H1 (cell line): Measurements from ENCODE around the gene LRRC4C. TPM values are rescaled to one million over a fixed set of nuclear protein-coding genes. Genes with fewer than 3 reads are reported as not detected.

Experiments
- CTCF ChIA-PET: fragments of 300-600 bp; sonication (Branson Sonifier 250); formaldehyde crosslinking; loops from one replicate; lab custom pipeline; 2021; ENCODE audit not compliant: partially characterized antibody; lab: Charles Lee
- POLR2A ChIA-PET: fragments of 300-600 bp; sonication (Branson Sonifier 250); formaldehyde crosslinking; loops from one replicate; lab custom pipeline; 2021; ENCODE audit warnings: inconsistent platforms; ENCODE audit not compliant: partially characterized antibody; lab: Charles Lee
- DNase-seq, 2 experiments: peaks; one replicate each; pipeline versions ENCODE4 v3.0.0 to v3.0.0-alpha.2; 2010 to 2022; ENCODE audit warnings: low spot score in 2 of 2, low read depth in 1 of 2, mixed read lengths in 1 of 2
- FAIRE-seq: peaks from 2 replicates; lab custom pipeline; 2011; peaks lifted over from hg19 to GRCh38; lab: Jason Lieb, UNC
- H2AFZ ChIP-seq: 2 replicates; pipeline ENCODE4 v1.8.1; 2012; ENCODE audit warnings: low read length, inconsistent platforms
- H2AK5ac ChIP-seq: 2 replicates; pipeline ENCODE4 v1.6.1; 2013; ENCODE audit warnings: low read depth, low read length
- H2BK120ac ChIP-seq: replicated peaks from 2 replicates; pipeline ENCODE3; 2013; ENCODE audit warnings: low read depth, low read length, inconsistent platforms
- H2BK12ac ChIP-seq: 2 replicates; pipeline ENCODE4 v1.6.1; 2013; ENCODE audit warnings: low read depth, low read length
- H2BK15ac ChIP-seq: 2 replicates; pipeline ENCODE4 v1.6.1; 2013; ENCODE audit warnings: low read length
- H2BK20ac ChIP-seq: 2 replicates; pipeline ENCODE4 v1.6.1; 2013; ENCODE audit warnings: low read length
- H2BK5ac ChIP-seq: 2 replicates; pipeline ENCODE4 v1.6.1; 2013; ENCODE audit warnings: low read depth, low read length
- H3K14ac ChIP-seq: 2 replicates; pipeline ENCODE4 v1.6.1; 2013; ENCODE audit warnings: inconsistent platforms; ENCODE audit not compliant: insufficient read length
- H3K18ac ChIP-seq: 2 replicates; pipeline ENCODE4 v1.6.1; 2013; ENCODE audit warnings: low read length; ENCODE audit errors: extremely low read depth
- H3K23ac ChIP-seq: 2 replicates; pipeline ENCODE4 v1.6.1; 2013; ENCODE audit warnings: inconsistent platforms; ENCODE audit not compliant: insufficient read length
- H3K23me2 ChIP-seq: 2 replicates; pipeline ENCODE4 v1.6.1; 2013; ENCODE audit warnings: low read depth, low read length
- H3K27ac ChIP-seq: 2 replicates; pipeline ENCODE4 v1.6.1; 2011; ENCODE audit warnings: low read depth, low read length, inconsistent platforms
- H3K27me3 ChIP-seq, 4 experiments: replicated peaks in 1 of 4; 1 replicate in 1 of 4; 2 replicates in 3 of 4; pipeline versions ENCODE4 v1.6.1 to v1.8.1; 2011 to 2013; ENCODE audit warnings: low read length in 3 of 4, mild to moderate bottlenecking in 3 of 4, inconsistent platforms in 2 of 4, mixed read lengths in 2 of 4, moderate library complexity in 1 of 4; ENCODE audit not compliant: control insufficient read depth in 3 of 4, insufficient read depth in 3 of 4; ENCODE audit errors: extremely low read depth in 1 of 4
- H3K36me3 ChIP-seq, 4 experiments: 2 replicates each; pipeline versions ENCODE4 v1.6.1 to v1.8.1; 2011 to 2013; ENCODE audit warnings: mild to moderate bottlenecking in 4 of 4, low read length in 3 of 4, moderate library complexity in 2 of 4, control low read depth in 1 of 4, inconsistent platforms in 1 of 4; ENCODE audit not compliant: insufficient read depth in 4 of 4, control insufficient read depth in 2 of 4
- H3K4ac ChIP-seq: replicated peaks from 2 replicates; pipeline ENCODE3; 2013; ENCODE audit warnings: low read length, low read depth, mixed read lengths, inconsistent platforms; ENCODE audit not compliant: insufficient read length
- H3K4me1 ChIP-seq, 4 experiments: replicated peaks in 1 of 4; 1 replicate in 1 of 4; 2 replicates in 3 of 4; pipeline versions ENCODE4 v1.6.1 to v1.8.1; 2011 to 2013; ENCODE audit warnings: low read length in 3 of 4, inconsistent platforms in 2 of 4, mixed read lengths in 1 of 4; ENCODE audit not compliant: insufficient read depth in 4 of 4, control insufficient read depth in 3 of 4
- H3K4me2 ChIP-seq, 2 experiments: 2 replicates each; pipeline versions ENCODE4 v1.6.1 to v1.8.1; 2011 to 2013; ENCODE audit warnings: low read depth in 2 of 2, low read length in 2 of 2, control low read depth in 1 of 2, inconsistent platforms in 1 of 2, mild to moderate bottlenecking in 1 of 2; ENCODE audit not compliant: insufficient read depth in 1 of 2
- H3K4me3 ChIP-seq, 4 experiments: fragments of 200-600, 300-600 bp in 1 of 4; sonication (generic), shearing (Covaris generic), sonication (Bioruptor Twin) in 1 of 4; 2 replicates each; pipeline versions ENCODE4 v1.5.1 to v1.8.1; 2011 to 2016; ENCODE audit warnings: low read length in 4 of 4, low read depth in 3 of 4, control low read depth in 2 of 4, inconsistent platforms in 2 of 4, mild to moderate bottlenecking in 2 of 4, mixed read lengths in 1 of 4, moderate library complexity in 1 of 4; ENCODE audit not compliant: insufficient read depth in 2 of 4; ENCODE audit errors: extremely low read depth in 1 of 4
- H3K56ac ChIP-seq: replicated peaks from 2 replicates; pipeline ENCODE3; 2013; ENCODE audit warnings: low read depth, mild to moderate bottlenecking, mixed read lengths, low read length, inconsistent platforms; ENCODE audit not compliant: insufficient read length
- H3K79me1 ChIP-seq: 2 replicates; pipeline ENCODE4 v1.6.1; 2013; ENCODE audit warnings: low read depth, low read length, control low read depth
- H3K79me2 ChIP-seq, 2 experiments: 2 replicates each; pipeline versions ENCODE4 v1.6.1 to v1.8.1; 2012 to 2013; ENCODE audit warnings: low read length in 2 of 2, mild to moderate bottlenecking in 2 of 2, inconsistent platforms in 1 of 2; ENCODE audit not compliant: insufficient read depth in 2 of 2, control insufficient read depth in 1 of 2
- H3K9ac ChIP-seq, 4 experiments: replicated peaks in 1 of 4; 1 replicate in 1 of 4; 2 replicates in 3 of 4; pipeline versions ENCODE4 v1.6.1 to v1.8.1; 2011 to 2013; ENCODE audit warnings: low read depth in 3 of 4, low read length in 3 of 4, control low read depth in 2 of 4, mild to moderate bottlenecking in 2 of 4, moderate library complexity in 2 of 4, inconsistent platforms in 1 of 4; ENCODE audit errors: extremely low read depth in 1 of 4
- H3K9me3 ChIP-seq, 2 experiments: 2 replicates each; pipeline versions ENCODE4 v1.6.1 to v1.8.1; 2012 to 2013; ENCODE audit warnings: mild to moderate bottlenecking in 2 of 2, moderate library complexity in 2 of 2, control low read depth in 1 of 2, inconsistent platforms in 1 of 2, low read depth in 1 of 2, low read length in 1 of 2, mixed read lengths in 1 of 2; ENCODE audit not compliant: insufficient read depth in 2 of 2
- H4K20me1 ChIP-seq, 2 experiments: replicated peaks in 1 of 2; 2 replicates each; pipeline versions ENCODE3 to v1.8.1; 2011 to 2013; ENCODE audit warnings: inconsistent platforms in 2 of 2, low read length in 2 of 2, mild to moderate bottlenecking in 1 of 2; ENCODE audit not compliant: insufficient read depth in 2 of 2, control insufficient read depth in 1 of 2
- H4K5ac ChIP-seq: 2 replicates; pipeline ENCODE4 v1.6.1; 2013; ENCODE audit warnings: low read length, low read depth, mixed read lengths, inconsistent platforms; ENCODE audit not compliant: insufficient read length
- H4K8ac ChIP-seq: 2 replicates; pipeline ENCODE4 v1.8.0; 2013; ENCODE audit warnings: mild to moderate bottlenecking, moderate library complexity, low read length, inconsistent platforms; ENCODE audit not compliant: insufficient read depth; ENCODE audit errors: extremely low read depth
- H4K91ac ChIP-seq: replicated peaks from 2 replicates; pipeline ENCODE3; 2013; ENCODE audit warnings: low read length, mixed read lengths, inconsistent platforms; ENCODE audit not compliant: insufficient read length
- CBX8 ChIP-seq: fragments of 300-800, 300-1000 bp; sonication (generic); IDR thresholded peaks from 2 replicates; pipeline ENCODE4 v1.7.1; 2016; ENCODE audit warnings: low read depth, low read length, borderline replicate concordance
- WGBS, 2 experiments: shearing (Covaris generic) in 1 of 2; methylation state at CpG; one replicate each; pipeline versions ENCODE4 v1.1.6 to v1.1.7; 2013 to 2015; ENCODE audit warnings: low lambda C conversion rate in 2 of 2, mixed read lengths in 2 of 2, inconsistent platforms in 1 of 2, low coverage in 1 of 2, missing lambda C conversion rate in 1 of 2; ENCODE audit not compliant: insufficient replicate concordance in 2 of 2, insufficient coverage in 1 of 2, insufficient read length in 1 of 2; ENCODE audit errors: extremely low coverage in 1 of 2, missing lambda C conversion rate in 1 of 2; 5-methylcytosine and 5-hydroxymethylcytosine counted together
- polyA plus RNA-seq, 7 experiments: library from polyadenylated mRNA; depleted of rRNA in 3 of 7; stranded (reverse) in 5 of 7; unstranded in 2 of 7; fragments of >200 nt in 5 of 7; fragments of 200-250 nt in 2 of 7; gene quantifications; 1 replicate in 5 of 7; 2 replicates in 1 of 7; 4 replicates in 1 of 7; pipeline versions ENCODE4 v1.2.1 to v1.2.3, GENCODE V29; 2011 to 2013; ENCODE audit warnings: missing spikeins in 2 of 7, mixed read lengths in 2 of 7
- total RNA-seq: library from RNA; stranded (reverse); fragmentation: NEBNext Ultra II Directional; extraction: Animal tissue kit (Norgen Biotek cat#: 25700); gene quantifications from 2 replicates; pipeline ENCODE4 v1.2.1, GENCODE V29; 2021

LRRC4C gene
- total and polyA plus RNA-seq, 2 of the 8 experiments (the other 6 are each of a cell fraction or from before 2014, with no cell fraction given), result 0.23 to 2.2 TPM

GRCh38 chr11:40405614-40406013, 1053.8 kb downstream of the LRRC4C start:
- H4K20me1 ChIP-seq, result no peaks in the 10 kb centered on the region
- H3K27me3 ChIP-seq, result no peaks in the 10 kb centered on the region
- H3K18ac ChIP-seq, result no peak overlapping the region
- H3K27ac ChIP-seq, result no peak overlapping the region
- H4K8ac ChIP-seq, result no peak overlapping the region
- CTCF ChIA-PET, result interaction anchor here (1.0 kb wide), 1 partner anchor 58 kb away, joined by 3 read pairs; no protein-coding TSS in a partner anchor
- no peaks in the 10 kb centered on the region for H3K79me2 ChIP-seq
- TF ChIP-seq CBX8, result no peak
- POLR2A ChIA-PET, result no interaction called here
- H2AFZ ChIP-seq, result no peak overlapping the region
- no peaks in the 10 kb centered on the region for H3K79me1 ChIP-seq
- H3K9ac ChIP-seq, result no peak overlapping the region
- H2BK5ac ChIP-seq, result no peak overlapping the region
- FAIRE-seq (no peak), DNase-seq (no peak)
- no peak overlapping the region for H2AK5ac ChIP-seq
- H3K36me3 ChIP-seq, result no peaks in the 10 kb centered on the region
- no peak overlapping the region for H3K14ac ChIP-seq
- H3K9me3 ChIP-seq, result no peaks in the 10 kb centered on the region
- no peaks in the 10 kb centered on the region for H3K4me1 ChIP-seq
- H3K56ac ChIP-seq, result no peak overlapping the region
- no peak overlapping the region for H3K4ac ChIP-seq
- no peaks in the 10 kb centered on the region for H3K23me2 ChIP-seq
- no peak overlapping the region for H4K91ac ChIP-seq
- WGBS, 2 experiments, result 100% methylated on average over 1 of the region's 1 CpG; no CpG with 5 or more reads in 1 of the 2 experiments
- H3K4me3 ChIP-seq, result no peak overlapping the region
- no peak overlapping the region for H2BK12ac ChIP-seq
- H4K5ac ChIP-seq, result no peak overlapping the region
- no peak overlapping the region for H3K23ac ChIP-seq
- no peak overlapping the region for H2BK120ac ChIP-seq
- H2BK20ac ChIP-seq, result no peak overlapping the region
- no peak overlapping the region for H2BK15ac ChIP-seq
- H3K4me2 ChIP-seq, result no peak overlapping the region
